Brain microvascular endothelial cell (primary cell): ENCODE data around the gene ARHGAP26.

ENCODE experiments used
- DNase-seq: peaks from one replicate; pipeline ENCODE4 v3.0.0-alpha.2; 2020
- H3K27ac ChIP-seq: fragments of 250-450 bp; sonication (Bioruptor Pico); 2 replicates; pipeline ENCODE4 v1.5.1; 2020; ENCODE audit warnings: mild to moderate bottlenecking, moderate library complexity
- H3K27me3 ChIP-seq: fragments of 250-450 bp; sonication (Bioruptor Pico); replicated peaks from 2 replicates; pipeline ENCODE4 v1.5.1; 2020; ENCODE audit warnings: mild to moderate bottlenecking
- H3K36me3 ChIP-seq: fragments of 250-450 bp; sonication (Bioruptor Pico); replicated peaks from 2 replicates; pipeline ENCODE4 v1.5.1; 2020; ENCODE audit warnings: mild to moderate bottlenecking
- H3K4me3 ChIP-seq: 2 replicates; pipeline ENCODE4 v1.5.1; 2011; ENCODE audit warnings: low read depth, mild to moderate bottlenecking, control low read depth, low read length, moderate library complexity
- in situ Hi-C: cut with HindIII; loops from 2 replicates; pipeline ENCODE4 v1.10.0; 2017; ENCODE audit warnings: low sequenced_read_pairs, low pct_ligation_motif_present
- TF ChIP-seq, protein P1 (sequence below): IDR thresholded peaks from 2 replicates; pipeline ENCODE4 v1.5.1; 2011; ENCODE audit warnings: low read depth, mild to moderate bottlenecking, moderate library complexity, low read length, control low read depth, inconsistent platforms; ENCODE audit errors: missing control alignments

The ARHGAP26 gene

DNA sequence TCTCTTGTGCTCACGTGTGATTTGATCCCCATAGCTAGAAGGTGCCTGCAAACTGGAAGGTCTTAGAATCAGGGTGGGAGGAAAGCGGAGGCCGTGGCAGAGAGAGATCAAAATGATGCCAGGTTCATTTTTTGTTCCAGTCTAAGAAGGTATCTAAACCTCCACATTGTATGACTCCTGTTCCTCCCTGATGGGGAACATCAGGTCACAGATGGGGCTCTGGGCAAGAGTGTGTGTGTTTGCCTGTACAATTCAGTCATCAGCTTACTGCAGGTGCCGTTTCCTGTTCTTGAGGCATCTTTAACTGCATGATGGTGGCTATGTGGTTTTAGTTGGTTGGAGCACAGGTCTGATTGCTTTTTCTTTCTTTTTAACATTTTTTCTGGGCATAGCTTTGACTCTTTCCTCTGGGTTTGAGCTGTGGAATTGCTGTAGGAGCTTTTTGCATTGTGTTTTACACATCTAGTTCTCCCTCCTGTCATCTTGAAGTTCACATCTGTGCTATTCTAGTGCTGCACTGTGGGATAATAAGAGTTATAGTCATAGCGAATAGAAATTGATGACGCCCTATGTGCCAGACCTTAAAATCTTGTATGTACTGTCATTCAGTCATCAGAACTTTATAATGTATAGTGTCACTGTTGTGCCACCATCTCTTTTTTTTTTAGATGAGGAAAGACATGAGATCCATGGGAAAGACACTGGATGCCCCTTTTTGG lies 30.8 kb downstream of the ARHGAP26 start:
- no peak overlapping the region for H3K27ac ChIP-seq

DNA sequence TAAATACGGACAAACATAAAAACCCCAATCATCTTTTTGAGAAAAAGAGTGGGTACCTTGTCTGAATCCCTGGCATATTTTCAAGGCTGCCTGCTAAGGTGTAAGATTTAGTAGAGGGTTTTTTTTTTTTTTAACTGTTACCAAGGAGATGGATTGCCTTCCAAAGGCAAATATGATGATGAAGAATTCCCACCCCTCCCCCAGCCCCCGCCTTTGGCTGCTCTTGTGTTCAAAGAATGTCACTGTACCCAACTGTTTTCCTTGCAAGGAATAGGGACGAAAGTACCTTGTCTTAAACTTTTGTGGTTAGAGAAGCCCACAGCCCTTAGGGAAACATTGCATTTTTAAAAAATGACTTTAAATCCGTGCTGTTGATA lies 31.3 kb downstream of the ARHGAP26 start:
- Histone ChIP-seq H3K27me3 (no peaks in the 10 kb centered on the region), H3K4me3 (no peak overlapping the region), H3K27ac (no peak overlapping the region), H3K36me3 (no peaks in the 10 kb centered on the region)
- in situ Hi-C loops: no loop called here
- no peak for DNase-seq
- TF ChIP-seq, protein P1, sequence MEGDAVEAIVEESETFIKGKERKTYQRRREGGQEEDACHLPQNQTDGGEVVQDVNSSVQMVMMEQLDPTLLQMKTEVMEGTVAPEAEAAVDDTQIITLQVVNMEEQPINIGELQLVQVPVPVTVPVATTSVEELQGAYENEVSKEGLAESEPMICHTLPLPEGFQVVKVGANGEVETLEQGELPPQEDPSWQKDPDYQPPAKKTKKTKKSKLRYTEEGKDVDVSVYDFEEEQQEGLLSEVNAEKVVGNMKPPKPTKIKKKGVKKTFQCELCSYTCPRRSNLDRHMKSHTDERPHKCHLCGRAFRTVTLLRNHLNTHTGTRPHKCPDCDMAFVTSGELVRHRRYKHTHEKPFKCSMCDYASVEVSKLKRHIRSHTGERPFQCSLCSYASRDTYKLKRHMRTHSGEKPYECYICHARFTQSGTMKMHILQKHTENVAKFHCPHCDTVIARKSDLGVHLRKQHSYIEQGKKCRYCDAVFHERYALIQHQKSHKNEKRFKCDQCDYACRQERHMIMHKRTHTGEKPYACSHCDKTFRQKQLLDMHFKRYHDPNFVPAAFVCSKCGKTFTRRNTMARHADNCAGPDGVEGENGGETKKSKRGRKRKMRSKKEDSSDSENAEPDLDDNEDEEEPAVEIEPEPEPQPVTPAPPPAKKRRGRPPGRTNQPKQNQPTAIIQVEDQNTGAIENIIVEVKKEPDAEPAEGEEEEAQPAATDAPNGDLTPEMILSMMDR: no peak

More for the DNA sequence above, 30.8 kb downstream of the ARHGAP26 start:
- no peak for DNase-seq
- no peaks in the 10 kb centered on the region for H3K36me3 ChIP-seq
- no peak overlapping the region for H3K4me3 ChIP-seq
- TF ChIP-seq, protein P1: no peak
- in situ Hi-C loops: no loop called here
- no peaks in the 10 kb centered on the region for H3K27me3 ChIP-seq

DNA sequence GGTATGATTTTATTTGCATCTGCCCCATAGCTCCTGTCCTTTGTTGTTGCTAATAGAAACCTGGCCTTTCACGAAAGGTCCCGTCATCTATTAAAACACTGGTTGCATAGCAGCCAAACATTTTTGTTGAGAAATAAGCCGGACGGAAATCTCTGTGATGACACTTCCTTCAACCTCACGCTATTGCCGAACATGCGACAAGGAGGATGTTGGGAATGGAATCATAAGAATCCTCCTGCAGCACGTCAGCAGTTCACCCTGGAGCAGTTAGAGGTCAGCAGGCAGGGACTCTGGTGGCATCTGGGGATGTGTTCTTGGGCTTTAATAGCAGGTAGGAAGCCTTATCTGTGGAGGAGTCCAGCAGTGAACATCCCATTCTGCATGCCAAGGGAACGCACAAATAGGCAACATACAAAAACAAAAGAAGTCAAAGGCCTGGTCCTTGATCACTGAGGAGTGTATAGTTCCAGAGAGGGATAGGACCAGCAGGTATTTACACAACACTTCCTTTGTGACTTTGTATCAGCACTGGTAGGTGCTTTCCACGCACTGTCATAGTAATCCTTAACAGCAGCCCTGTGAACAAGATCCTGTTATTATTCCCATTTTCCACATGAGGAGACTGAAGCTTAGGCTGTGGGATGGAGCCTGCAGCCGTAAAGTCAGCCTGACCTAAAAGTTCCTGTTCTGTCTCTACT lies 33.4 kb downstream of the ARHGAP26 start:
- Histone ChIP-seq H3K36me3 (no peaks in the 10 kb centered on the region), H3K27ac (peak overlapping the region; percentile 67), H3K27me3 (no peaks in the 10 kb centered on the region), H3K4me3 (no peak overlapping the region)
- TF ChIP-seq, protein P1: no peak
- in situ Hi-C loops: no loop called here
- peak; percentile 94 for DNase-seq

DNA sequence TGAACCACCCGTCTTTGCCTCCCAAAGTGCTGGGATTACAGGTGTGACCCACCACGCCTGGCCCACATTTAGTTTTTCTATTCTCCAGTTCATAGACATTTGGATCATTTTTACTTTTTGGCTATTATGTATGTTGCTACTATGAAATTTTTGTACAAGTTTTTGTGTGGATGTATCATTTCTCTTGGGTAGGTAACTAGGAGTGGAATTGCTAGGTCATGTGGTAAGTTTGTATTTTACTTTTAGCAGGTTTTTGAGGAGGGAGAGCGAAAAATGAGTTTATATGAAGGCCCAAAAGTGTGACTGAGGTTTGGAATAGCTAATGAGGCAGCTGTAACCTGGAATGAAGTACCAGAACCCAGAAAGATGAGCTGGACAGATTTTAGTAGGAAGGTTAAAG lies 35.2 kb downstream of the ARHGAP26 start:
- no peak for DNase-seq
- in situ Hi-C loops: no loop called here
- TF ChIP-seq, protein P1: no peak
- Histone ChIP-seq H3K27ac (no peak overlapping the region), H3K27me3 (no peaks in the 10 kb centered on the region), H3K4me3 (no peak overlapping the region), H3K36me3 (no peaks in the 10 kb centered on the region)

DNA sequence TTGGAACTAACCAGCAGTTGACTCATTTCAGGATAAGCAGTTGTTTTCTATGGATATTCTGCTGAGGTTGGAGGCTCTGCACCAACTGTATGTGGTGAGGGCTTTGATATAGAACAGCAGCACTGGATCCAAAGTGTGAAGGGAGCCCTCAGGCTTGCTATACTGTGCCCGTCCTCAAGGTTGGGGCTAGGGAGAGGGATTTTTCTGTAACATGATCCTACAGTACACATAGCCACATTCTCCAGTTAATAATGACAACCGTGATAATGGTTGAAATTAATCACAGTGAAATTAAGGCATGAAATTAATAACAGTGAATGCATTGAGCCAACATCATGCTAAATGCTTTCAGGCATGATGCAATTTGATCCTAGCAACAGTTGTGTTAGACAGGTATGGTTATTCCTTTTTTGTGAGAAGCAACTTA lies 36.7 kb downstream of the ARHGAP26 start:
- TF ChIP-seq, protein P1: no peak
- Histone ChIP-seq H3K36me3 (no peaks in the 10 kb centered on the region), H3K27ac (no peak overlapping the region), H3K4me3 (no peak overlapping the region), H3K27me3 (no peaks in the 10 kb centered on the region)
- no peak for DNase-seq
- in situ Hi-C loops: no loop called here
